HPDE6-E6E7 (cell line): Measurements from ENCODE around the gene CASKIN1.
"Not testable (repeated sequence)": the region's sequence is repeated elsewhere in the genome, so short reads cannot be mapped to it uniquely, and the experiment has no call there.

ENCODE experiments used
- DNase-seq: peaks from one replicate; pipeline ENCODE4 v3.0.0; 2011; ENCODE audit warnings: missing footprints; ENCODE audit errors: extremely low spot score

Gene CASKIN1

GRCh38 chr16:2135770-2136490, 60.5 kb downstream of the CASKIN1 start, which contains the start of gene PKD1:
Gene PKD1, minus strand, starts transcription at chr16:2135898. Its CDS starts 209 bp downstream, at chr16:2135689.
- not testable (repeated sequence) for DNase-seq

- not testable (repeated sequence) for DNase-seq
Measured at GRCh38 chr16:2135071-2135470, 61.3 kb downstream of the CASKIN1 start.

- DNase-seq, result not testable (repeated sequence)
Measured at GRCh38 chr16:2133797-2134196, 62.6 kb downstream of the CASKIN1 start.

- not testable (repeated sequence) for DNase-seq
Measured at GRCh38 chr16:2129890-2130447, 66.4 kb downstream of the CASKIN1 start.

- not testable (repeated sequence) for DNase-seq
Measured at GRCh38 chr16:2129251-2129650, 67.2 kb downstream of the CASKIN1 start.

- DNase-seq, result not testable (repeated sequence)
Measured at GRCh38 chr16:2127630-2128280, 68.7 kb downstream of the CASKIN1 start.
